ENCODE measurements around the gene HAVCR1.

- TF ChIP-seq CTCF (IDR thresholded peaks at IDR 0.05) (no peak), POLR2A (IDR thresholded peaks at IDR 0.05) (no peak)
Observed at GRCh38 chr5:156981481-156981880, 77.4 kb downstream of the HAVCR1 start.
